Naive B cell (primary cell): ENCODE data around the gene YPEL4. TPM values are rescaled to one million over a fixed set of nuclear protein-coding genes. Genes with fewer than 3 reads are reported as not detected.
A peak's percentile ranks its signal among the peaks of the same experiment; 100 is the strongest.
"Not testable (repeated sequence)": the region's sequence is repeated elsewhere in the genome, so short reads cannot be mapped to it uniquely, and the experiment has no call there.

Experiments used
- ATAC-seq, 2 donors: fragments of 150-1000 bp; cut with Tn5 transposase; 2 replicates each; pipeline ENCODE4 v1.10.0; 2021; ENCODE audit warnings: low read depth in 2 of 2, mild to moderate bottlenecking in 2 of 2, moderate library complexity in 2 of 2
- DNase-seq: peaks from one replicate; pipeline ENCODE4 v3.0.0; 2022
- H3K27ac Mint-ChIP-seq, 6 donors: one replicate each; pipeline ENCODE4 v1.8.0; 2020 to 2022; ENCODE audit warnings: mild to moderate bottlenecking in 6 of 6, mixed read lengths in 6 of 6, moderate library complexity in 5 of 6, inconsistent platforms in 2 of 6
- H3K27me3 Mint-ChIP-seq, 3 donors: one replicate each; pipeline ENCODE4 v1.8.0; 2021 to 2022; ENCODE audit warnings: mixed read lengths in 3 of 3, mild to moderate bottlenecking in 1 of 3
- H3K36me3 Mint-ChIP-seq, 2 donors: one replicate each; pipeline ENCODE4 v1.8.0; 2020 to 2022; ENCODE audit warnings: mixed read lengths in 2 of 2, inconsistent platforms in 1 of 2, mild to moderate bottlenecking in 1 of 2
- H3K4me1 Mint-ChIP-seq, 3 donors: one replicate each; pipeline ENCODE4 v1.8.0; 2020 to 2022; ENCODE audit warnings: mixed read lengths in 3 of 3, inconsistent platforms in 1 of 3, mild to moderate bottlenecking in 1 of 3, moderate library complexity in 1 of 3
- H3K4me3 Mint-ChIP-seq, 8 donors: one replicate each; pipeline ENCODE4 v1.8.0; 2020 to 2022; ENCODE audit warnings: mild to moderate bottlenecking in 8 of 8, mixed read lengths in 8 of 8, moderate library complexity in 8 of 8, inconsistent platforms in 2 of 8
- H3K9me3 Mint-ChIP-seq, 7 donors: one replicate each; pipeline ENCODE4 v1.8.0; 2020 to 2022; ENCODE audit warnings: mixed read lengths in 7 of 7, mild to moderate bottlenecking in 5 of 7, inconsistent platforms in 2 of 7, moderate library complexity in 1 of 7
- polyA plus RNA-seq, 6 donors: library from polyadenylated mRNA; unstranded; fragments of 300-500 nt; fragmentation: Illumina TruSeq; gene quantifications; one replicate each; pipeline ENCODE4 v1.2.3, GENCODE V29; 2021; ENCODE audit warnings: low read depth in 6 of 6

YPEL4 gene, protein sequence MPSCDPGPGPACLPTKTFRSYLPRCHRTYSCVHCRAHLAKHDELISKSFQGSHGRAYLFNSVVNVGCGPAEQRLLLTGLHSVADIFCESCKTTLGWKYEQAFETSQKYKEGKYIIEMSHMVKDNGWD
- not detected for polyA plus RNA-seq

GRCh38 chr11:57649826-57650738 lies at the start of gene YPEL4:
TSS of gene YPEL4 (minus strand) at chr11:57649912. CDS start at chr11:57647107, 2,805 bp downstream.
- DNase-seq: no peak
- Mint-ChIP-seq H3K9me3 (peaks cover 0 to 4% (median 0%) of the 10 kb centered on the region in 7 donors), H3K4me1 (peaks cover 35 to 62% (median 55%) of the 10 kb centered on the region in 3 donors)

DNA sequence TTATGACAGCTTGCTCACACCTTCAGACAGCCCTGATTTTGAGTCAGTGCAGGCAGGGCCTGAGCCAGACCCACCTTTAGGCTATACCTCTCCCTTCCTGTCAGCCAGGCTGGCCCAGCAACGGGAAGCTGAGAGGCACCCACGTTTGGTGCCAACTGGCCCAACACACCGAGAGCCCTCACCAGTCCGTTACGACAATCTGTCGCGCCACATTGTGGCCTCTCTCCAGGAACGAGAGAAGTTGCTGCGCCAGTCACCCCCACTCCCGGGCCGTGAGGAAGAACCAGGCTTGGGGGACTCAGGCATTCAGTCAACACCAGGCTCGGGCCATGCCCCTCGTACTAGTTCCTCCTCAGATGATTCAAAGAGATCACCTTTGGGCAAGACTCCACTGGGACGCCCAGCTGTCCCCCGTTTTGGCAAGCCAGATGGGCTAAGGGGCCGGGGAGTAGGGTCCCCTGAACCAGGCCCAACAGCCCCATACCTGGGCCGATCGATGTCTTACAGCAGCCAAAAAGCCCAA lies 49.2 kb upstream of the YPEL4 start:
- Mint-ChIP-seq H3K9me3 (no peaks in the 10 kb centered on the region), H3K36me3 (peaks cover 18 to 24% of the 10 kb centered on the region in 2 donors), H3K4me1 (no peaks in the 10 kb centered on the region), H3K4me3 (no peak overlapping the region), H3K27ac (peak overlapping the region in 1 of 6 donors; percentile 50), H3K27me3 (no peaks in the 10 kb centered on the region)
- ATAC-seq (no peak), DNase-seq (no peak)

More at GRCh38 chr11:57649826-57650738, at the start of gene YPEL4:
- Mint-ChIP-seq H3K27me3 (peaks cover 51 to 65% (median 65%) of the 10 kb centered on the region in 3 donors), H3K4me3 (peak within 1 kb of the TSS in 7 of 8 donors; percentile 25 to 77 (median 68)), H3K36me3 (peaks cover 0 to 9% of the 10 kb centered on the region in 2 donors), H3K27ac (peak within 1 kb of the TSS; percentile 24 to 91 (median 53))
- peak; percentile 44 to 45 for ATAC-seq

- H3K27me3 Mint-ChIP-seq, H3K4me3 Mint-ChIP-seq, DNase-seq, ATAC-seq, H3K9me3 Mint-ChIP-seq, H3K4me1 Mint-ChIP-seq: not testable (repeated sequence)
- Mint-ChIP-seq H3K36me3 (peaks cover 23 to 34% of the 10 kb centered on the region in 2 donors), H3K27ac (peak overlapping the region in 1 of 6 donors; percentile 34)
Measured at GRCh38 chr11:57690474-57690873, 40.8 kb upstream of the YPEL4 start.

- Mint-ChIP-seq H3K27ac (peak overlapping the region in 2 of 6 donors; percentile 16 to 38), H3K36me3 (peaks cover 19 to 23% of the 10 kb centered on the region in 2 donors), H3K4me3 (no peak overlapping the region)
Measured at GRCh38 chr11:57681168-57681567, 31.5 kb upstream of the YPEL4 start.

GRCh38 chr11:57680552-57680874 lies 30.8 kb upstream of the YPEL4 start:
- no peak overlapping the region for H3K4me3 Mint-ChIP-seq
- H3K4me1 Mint-ChIP-seq: peaks cover 30 to 41% (median 32%) of the 10 kb centered on the region in 3 donors
- H3K27me3 Mint-ChIP-seq: no peaks in the 10 kb centered on the region
- H3K27ac Mint-ChIP-seq: peak overlapping the region in 1 of 6 donors; percentile 16
- H3K36me3 Mint-ChIP-seq: peaks cover 22 to 23% of the 10 kb centered on the region in 2 donors
- no peak for DNase-seq
- no peaks in the 10 kb centered on the region for H3K9me3 Mint-ChIP-seq
- ATAC-seq: no peak

More at GRCh38 chr11:57681168-57681567, 31.5 kb upstream of the YPEL4 start:
- H3K27me3 Mint-ChIP-seq: no peaks in the 10 kb centered on the region
- H3K4me1 Mint-ChIP-seq: peaks cover 25 to 34% (median 26%) of the 10 kb centered on the region in 3 donors
- no peak for DNase-seq
- no peak for ATAC-seq
- H3K9me3 Mint-ChIP-seq: no peaks in the 10 kb centered on the region

GRCh38 chr11:57679396-57679795 lies 29.7 kb upstream of the YPEL4 start:
- no peaks in the 10 kb centered on the region for H3K27me3 Mint-ChIP-seq
- DNase-seq (no peak), ATAC-seq (no peak)
- H3K4me3 Mint-ChIP-seq: no peak overlapping the region
- peaks cover 19 to 24% of the 10 kb centered on the region in 2 donors for H3K36me3 Mint-ChIP-seq
- no peaks in the 10 kb centered on the region for H3K9me3 Mint-ChIP-seq
- H3K27ac Mint-ChIP-seq: no peak overlapping the region
- peaks cover 35 to 48% (median 37%) of the 10 kb centered on the region in 3 donors for H3K4me1 Mint-ChIP-seq

- Mint-ChIP-seq H3K27ac (peak overlapping the region in 3 of 6 donors; percentile 3 to 73 (median 53)), H3K27me3 (no peaks in the 10 kb centered on the region), H3K4me3 (peak overlapping the region in 1 of 8 donors; percentile 30), H3K9me3 (no peaks in the 10 kb centered on the region), H3K4me1 (peaks cover 33 to 48% (median 46%) of the 10 kb centered on the region in 3 donors), H3K36me3 (peaks cover 5 to 9% of the 10 kb centered on the region in 2 donors)
- ATAC-seq (no peak), DNase-seq (no peak)
Measured at GRCh38 chr11:57675176-57675941, 25.6 kb upstream of the YPEL4 start.

DNA sequence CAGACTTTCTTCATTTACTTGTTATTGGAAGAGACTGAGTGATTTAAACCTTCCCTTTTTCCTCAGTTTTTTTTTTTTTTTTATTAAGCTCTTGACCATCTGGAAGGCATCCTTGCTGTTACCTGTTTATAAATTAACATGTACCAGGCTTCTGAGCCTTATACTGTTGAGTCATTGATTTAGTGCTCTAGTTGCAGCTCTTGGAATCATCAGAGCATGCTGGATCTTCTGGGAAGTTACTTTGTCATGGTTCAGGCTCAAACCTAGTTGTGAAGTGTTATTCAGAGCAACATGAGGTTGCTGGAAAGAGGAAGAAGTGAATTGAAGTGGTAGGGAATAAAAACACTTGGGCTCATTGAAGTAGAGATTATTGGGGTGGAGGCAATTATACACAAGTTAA lies 24.5 kb upstream of the YPEL4 start:
- H3K9me3 Mint-ChIP-seq: no peaks in the 10 kb centered on the region
- ATAC-seq: no peak
- peaks cover 40 to 54% (median 52%) of the 10 kb centered on the region in 3 donors for H3K4me1 Mint-ChIP-seq
- DNase-seq: no peak
- H3K36me3 Mint-ChIP-seq: peaks cover 5 to 9% of the 10 kb centered on the region in 2 donors
- peak overlapping the region in 2 of 6 donors; percentile 2 to 16 for H3K27ac Mint-ChIP-seq
- peak overlapping the region in 1 of 8 donors; percentile 12 for H3K4me3 Mint-ChIP-seq
- H3K27me3 Mint-ChIP-seq: no peaks in the 10 kb centered on the region

DNA sequence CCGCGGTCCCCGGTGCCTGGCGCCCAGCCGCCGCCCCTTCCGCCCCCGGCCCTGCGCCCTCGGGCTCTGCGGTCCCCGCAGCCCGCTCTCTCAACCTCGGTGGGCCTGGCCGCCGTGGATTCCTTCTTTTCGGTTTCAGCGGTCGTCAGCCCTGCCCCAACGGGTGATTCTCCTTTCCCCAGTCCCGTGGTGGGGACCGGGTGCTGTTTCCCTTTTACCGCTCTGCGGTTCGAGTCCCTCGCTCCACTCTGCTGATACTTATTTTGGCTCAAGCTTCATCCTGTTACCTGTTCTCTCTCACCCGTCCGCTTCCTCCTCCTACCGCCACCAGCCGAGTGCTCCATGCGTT lies 18.7 kb upstream of the YPEL4 start:
- peak overlapping the region; percentile 91 to 99 (median 96) for H3K4me3 Mint-ChIP-seq
- no peaks in the 10 kb centered on the region for H3K27me3 Mint-ChIP-seq
- H3K27ac Mint-ChIP-seq: peak overlapping the region; percentile 98 to 100 (median 99)
- ATAC-seq (peak; percentile 3), DNase-seq (no peak)
- no peaks in the 10 kb centered on the region for H3K9me3 Mint-ChIP-seq
- peaks cover 37 to 56% (median 48%) of the 10 kb centered on the region in 3 donors for H3K4me1 Mint-ChIP-seq
- peaks cover 0 to 9% of the 10 kb centered on the region in 2 donors for H3K36me3 Mint-ChIP-seq

- no peaks in the 10 kb centered on the region for H3K9me3 Mint-ChIP-seq
- H3K4me1 Mint-ChIP-seq: peaks cover 32 to 54% (median 43%) of the 10 kb centered on the region in 3 donors
- no peaks in the 10 kb centered on the region for H3K27me3 Mint-ChIP-seq
- peak within 1 kb of the TSS; percentile 98 to 100 (median 99) for H3K27ac Mint-ChIP-seq
- ATAC-seq (peak; percentile 79 to 85), DNase-seq (peak; percentile 100)
- peak within 1 kb of the TSS; percentile 91 to 99 (median 96) for H3K4me3 Mint-ChIP-seq
- peaks cover 0 to 4% of the 10 kb centered on the region in 2 donors for H3K36me3 Mint-ChIP-seq
Measured at GRCh38 chr11:57667736-57668433, 18.2 kb upstream of the YPEL4 start, which contains the start of gene ZDHHC5. TSS of gene ZDHHC5 (plus strand) at chr11:57668114. CDS start at chr11:57673091, 4,977 bp downstream.

DNA sequence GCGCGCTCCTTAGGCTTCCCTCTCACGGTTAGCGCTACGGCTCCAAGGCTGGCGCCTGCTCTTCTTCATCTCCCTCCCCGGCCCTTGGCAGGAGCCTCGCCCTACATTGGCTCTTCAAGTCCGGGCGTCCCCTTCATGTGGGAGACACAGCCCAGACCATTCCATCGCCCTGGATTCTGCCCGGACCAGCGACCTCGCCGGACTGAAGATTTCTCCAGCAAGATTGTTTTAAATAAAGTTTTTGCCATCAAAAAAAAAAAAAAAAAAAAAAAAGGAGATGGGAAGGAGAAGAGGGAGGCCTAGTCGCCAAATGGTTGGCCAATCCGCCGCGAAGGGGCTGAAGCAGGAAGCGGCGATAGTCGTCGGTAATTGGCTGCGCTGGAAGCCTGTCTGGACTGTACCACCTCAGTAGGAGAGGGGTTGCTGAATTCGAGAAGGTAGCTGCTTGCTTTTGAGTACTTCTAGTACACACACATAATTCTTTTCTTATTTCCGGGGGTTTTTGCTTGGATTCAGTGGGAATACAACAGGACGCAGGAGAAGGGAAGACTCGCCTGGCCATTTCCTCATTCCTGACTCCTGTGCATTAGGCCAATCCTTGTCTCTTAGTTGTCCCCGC lies 17.5 kb upstream of the YPEL4 start:
- peak; percentile 60 to 64 for ATAC-seq
- peak; percentile 96 for DNase-seq
- H3K27me3 Mint-ChIP-seq: no peaks in the 10 kb centered on the region
- peaks cover 28 to 55% (median 37%) of the 10 kb centered on the region in 3 donors for H3K4me1 Mint-ChIP-seq
- no peaks in the 10 kb centered on the region for H3K36me3 Mint-ChIP-seq
- no peaks in the 10 kb centered on the region for H3K9me3 Mint-ChIP-seq
- H3K27ac Mint-ChIP-seq: peak overlapping the region; percentile 98 to 100 (median 99)
- H3K4me3 Mint-ChIP-seq: peak overlapping the region; percentile 91 to 99 (median 96)

GRCh38 chr11:57663975-57664374 lies 14.3 kb upstream of the YPEL4 start:
- no peaks in the 10 kb centered on the region for H3K9me3 Mint-ChIP-seq
- DNase-seq (no peak), ATAC-seq (no peak)
- no peak overlapping the region for H3K4me3 Mint-ChIP-seq
- H3K27me3 Mint-ChIP-seq: no peaks in the 10 kb centered on the region
- H3K36me3 Mint-ChIP-seq: peaks cover 0 to 4% of the 10 kb centered on the region in 2 donors
- H3K4me1 Mint-ChIP-seq: peaks cover 12 to 43% (median 19%) of the 10 kb centered on the region in 3 donors
- H3K27ac Mint-ChIP-seq: peak overlapping the region in 1 of 6 donors; percentile 73
